Stomach (tissue), 9 donors: Measurements from ENCODE around the gene DRG2. TPM values are rescaled to one million over a fixed set of nuclear protein-coding genes. Genes with fewer than 3 reads are reported as not detected.

Source experiments
- DNase-seq, 2 donors: peaks; one replicate each; pipeline versions ENCODE4 v3.0.0 to v3.0.0-alpha.2; 2013 to 2019
- H3K27ac ChIP-seq, 5 donors: fragments of 200-600 bp in 4 of 5; sonication (generic) in 4 of 5; one replicate each; pipeline ENCODE4 v1.5.1; 2013 to 2019; ENCODE audit warnings: mild to moderate bottlenecking in 1 of 5, moderate library complexity in 1 of 5
- H3K27me3 ChIP-seq, 3 donors: fragments of 200-600 bp; sonication (generic); one replicate each; pipeline ENCODE4 v1.5.1; 2017 to 2019; ENCODE audit warnings: mixed run types in 1 of 3
- H3K36me3 ChIP-seq, 4 donors: fragments of 200-600 bp; sonication (generic); 1 replicate in 3 of 4; 2 replicates in 1 of 4; pipeline ENCODE4 v1.5.1; 2016 to 2019
- H3K4me1 ChIP-seq, 4 donors: fragments of 200-600 bp; sonication (generic); one replicate each; pipeline ENCODE4 v1.5.1; 2016 to 2019
- H3K4me3 ChIP-seq, 4 donors: fragments of 200-600 bp; sonication (generic) in 3 of 4; one replicate each; pipeline ENCODE4 v1.5.1; 2016 to 2019; ENCODE audit warnings: mild to moderate bottlenecking in 1 of 4
- H3K9me3 ChIP-seq, 4 donors: fragments of 200-600 bp; sonication (generic); one replicate each; pipeline ENCODE4 v1.5.1; 2016 to 2019
- EP300 ChIP-seq: sonication (generic); formaldehyde crosslinking; IDR thresholded peaks from one replicate; pipeline ENCODE4 v1.6.1; 2017; ENCODE audit warnings: antibody characterized with exemption
- POLR2A ChIP-seq, 4 donors: fragments of 450-650 bp; IDR thresholded peaks; one replicate each; pipeline ENCODE4 v1.6.1; 2016; ENCODE audit warnings: antibody characterized with exemption in 4 of 4, control low read depth in 2 of 4, mild to moderate bottlenecking in 1 of 4, moderate library complexity in 1 of 4
- POLR2AphosphoS5 ChIP-seq, 3 donors: sonication (generic); formaldehyde crosslinking; IDR thresholded peaks; one replicate each; pipeline ENCODE4 v1.6.1; 2016; ENCODE audit warnings: antibody characterized with exemption in 3 of 3
- WGBS, 5 donors: extraction: QIAGEN DNeasy Blood & Tissue Kit in 3 of 5; methylation state at CpG; one replicate each; pipeline versions ENCODE4 v1.1.5 to v1.1.7; 2013 to 2018; 5-methylcytosine and 5-hydroxymethylcytosine counted together
- intact Hi-C: fragments of 100-400 bp; cut with DNase I; formaldehyde crosslinking; loops from one replicate; pipeline ENCODE4 v1.15.1; 2023; ENCODE audit warnings: low total_unique reads
- polyA plus RNA-seq, 3 donors: library from polyadenylated mRNA; stranded (reverse); fragments of 200-250 nt; gene quantifications; one replicate each; pipeline ENCODE4 v1.2.3, GENCODE V29; 2013
- total RNA-seq, 5 donors: library from RNA; depleted of rRNA; stranded (reverse); fragments of >200 nt; gene quantifications; one replicate each; pipeline versions ENCODE4 v1.1.0 to v1.2.3, GENCODE V29; 2014 to 2016
- TF ChIP-seq, protein P1 (sequence below), 7 experiments: fragments of 450-650 bp in 4 of 7; fragments of 200-600 bp in 3 of 7; sonication (generic) in 3 of 7; IDR thresholded peaks; one replicate each; pipeline ENCODE4 v1.5.1; 2016 to 2019; ENCODE audit warnings: antibody characterized with exemption in 7 of 7, control low read depth in 2 of 7, mild to moderate bottlenecking in 1 of 7
- donor health status: healthy with polysubstance abuse.
- donor health status: Bipolar disorder and iron deficiency.
- donor health status: healthy.

DRG2 gene
- total and polyA plus RNA-seq, 8 donors, result 3.2 to 57.2 (median 37.8) TPM

GRCh38 chr17:18066866-18067265, 20.9 kb upstream of the DRG2 start:
- Histone ChIP-seq H3K9me3 (no peaks in the 10 kb centered on the region), H3K27ac (no peak overlapping the region), H3K36me3 (peaks cover 20 to 55% (median 53%) of the 10 kb centered on the region in 4 donors), H3K4me1 (peaks cover 0 to 8% (median 3%) of the 10 kb centered on the region in 4 donors), H3K27me3 (no peaks in the 10 kb centered on the region), H3K4me3 (no peak overlapping the region)
- no peak for TF ChIP-seq POLR2A (IDR thresholded peaks at IDR 0.05)
- TF ChIP-seq POLR2AphosphoS5 (IDR thresholded peaks at IDR 0.05), result no peak
- TF ChIP-seq, protein P1, sequence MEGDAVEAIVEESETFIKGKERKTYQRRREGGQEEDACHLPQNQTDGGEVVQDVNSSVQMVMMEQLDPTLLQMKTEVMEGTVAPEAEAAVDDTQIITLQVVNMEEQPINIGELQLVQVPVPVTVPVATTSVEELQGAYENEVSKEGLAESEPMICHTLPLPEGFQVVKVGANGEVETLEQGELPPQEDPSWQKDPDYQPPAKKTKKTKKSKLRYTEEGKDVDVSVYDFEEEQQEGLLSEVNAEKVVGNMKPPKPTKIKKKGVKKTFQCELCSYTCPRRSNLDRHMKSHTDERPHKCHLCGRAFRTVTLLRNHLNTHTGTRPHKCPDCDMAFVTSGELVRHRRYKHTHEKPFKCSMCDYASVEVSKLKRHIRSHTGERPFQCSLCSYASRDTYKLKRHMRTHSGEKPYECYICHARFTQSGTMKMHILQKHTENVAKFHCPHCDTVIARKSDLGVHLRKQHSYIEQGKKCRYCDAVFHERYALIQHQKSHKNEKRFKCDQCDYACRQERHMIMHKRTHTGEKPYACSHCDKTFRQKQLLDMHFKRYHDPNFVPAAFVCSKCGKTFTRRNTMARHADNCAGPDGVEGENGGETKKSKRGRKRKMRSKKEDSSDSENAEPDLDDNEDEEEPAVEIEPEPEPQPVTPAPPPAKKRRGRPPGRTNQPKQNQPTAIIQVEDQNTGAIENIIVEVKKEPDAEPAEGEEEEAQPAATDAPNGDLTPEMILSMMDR (IDR thresholded peaks at IDR 0.05), result no peak
- TF ChIP-seq EP300, result no peak
- intact Hi-C loops, result no loop called here
- 94 to 98% (median 96%) methylated on average over 4 of the region's 4 CpGs for WGBS, 5 donors
- no peak for DNase-seq

GRCh38 chr17:18069101-18069500, 18.6 kb upstream of the DRG2 start:
- Histone ChIP-seq H3K4me1 (peaks cover 0 to 8% (median 3%) of the 10 kb centered on the region in 4 donors), H3K27ac (no peak overlapping the region), H3K4me3 (no peak overlapping the region), H3K27me3 (no peaks in the 10 kb centered on the region), H3K9me3 (no peaks in the 10 kb centered on the region), H3K36me3 (peaks cover 9 to 33% (median 31%) of the 10 kb centered on the region in 4 donors)
- intact Hi-C loops, result no loop called here
- TF ChIP-seq POLR2A (IDR thresholded peaks at IDR 0.05), result no peak
- TF ChIP-seq POLR2AphosphoS5 (IDR thresholded peaks at IDR 0.05), result no peak
- TF ChIP-seq, protein P1 (IDR thresholded peaks at IDR 0.05), result no peak
- no peak for TF ChIP-seq EP300
- 91 to 97% (median 95%) methylated on average over 2 of the region's 2 CpGs for WGBS, 5 donors
- no peak for DNase-seq

DNA sequence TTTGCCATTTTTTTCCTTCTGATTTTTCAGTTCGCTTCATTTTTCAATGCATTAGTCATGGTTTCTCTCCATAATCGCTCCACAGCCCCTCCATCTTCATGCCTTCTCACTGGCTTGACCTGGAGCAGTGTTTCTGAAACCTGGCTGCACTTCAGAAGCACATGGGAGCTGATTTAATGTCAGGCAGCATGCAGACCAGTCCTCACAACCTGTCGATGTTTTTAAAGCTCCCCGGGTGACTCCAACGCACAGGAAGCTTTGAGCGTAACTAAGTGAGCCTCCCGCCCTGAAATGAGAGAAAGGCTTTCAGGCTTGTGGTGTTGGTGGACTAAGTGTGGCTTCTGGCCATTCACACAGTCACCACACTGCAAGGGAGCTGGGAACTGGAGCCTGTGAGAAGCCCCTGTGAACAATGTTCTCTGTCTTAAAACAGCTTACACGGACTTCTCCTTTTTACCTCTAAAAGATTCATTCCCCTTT, 16.8 kb upstream of the DRG2 start:
- Histone ChIP-seq H3K9me3 (no peaks in the 10 kb centered on the region), H3K27ac (no peak overlapping the region), H3K4me1 (peaks cover 0 to 8% (median 3%) of the 10 kb centered on the region in 4 donors), H3K36me3 (peaks cover 0 to 15% (median 13%) of the 10 kb centered on the region in 4 donors), H3K27me3 (no peaks in the 10 kb centered on the region), H3K4me3 (no peak overlapping the region)
- intact Hi-C loops, result no loop called here
- TF ChIP-seq POLR2A (IDR thresholded peaks at IDR 0.05), result no peak
- TF ChIP-seq POLR2AphosphoS5 (IDR thresholded peaks at IDR 0.05), result no peak
- no peak for TF ChIP-seq EP300
- TF ChIP-seq, protein P1 (IDR thresholded peaks at IDR 0.05), result no peak
- peak in 1 of 2 donors; percentile 51 for DNase-seq
- 12 to 29% (median 21%) methylated on average over 8 of the region's 8 CpGs for WGBS, 5 donors

- Histone ChIP-seq H3K9me3 (no peaks in the 10 kb centered on the region), H3K36me3 (peaks cover 0 to 6% (median 4%) of the 10 kb centered on the region in 4 donors), H3K27ac (no peak overlapping the region), H3K4me3 (no peak overlapping the region), H3K4me1 (peaks cover 0 to 8% (median 3%) of the 10 kb centered on the region in 4 donors), H3K27me3 (no peaks in the 10 kb centered on the region)
- DNase-seq, result no peak
- no peak for TF ChIP-seq POLR2A (IDR thresholded peaks at IDR 0.05)
- no peak for TF ChIP-seq POLR2AphosphoS5 (IDR thresholded peaks at IDR 0.05)
- TF ChIP-seq, protein P1 (IDR thresholded peaks at IDR 0.05), result no peak
- TF ChIP-seq EP300, result no peak
- intact Hi-C loops, result no loop called here
Observed at GRCh38 chr17:18071751-18072150, 16.0 kb upstream of the DRG2 start.
